DND-41 (cell line): ENCODE results near the gene LRG1.

Source experiments
- ATAC-seq: fragments of 200-7000 bp; cut with Tn5 transposase; 3 replicates; pipeline ENCODE4 v1.9.1; 2021; ENCODE audit warnings: low read depth; ENCODE audit not compliant: insufficient read depth
- DNase-seq: peaks from one replicate; pipeline ENCODE4 v3.0.0-alpha.2; 2020
- H2AFZ ChIP-seq: 2 replicates; pipeline ENCODE4 v1.6.0; 2012; ENCODE audit warnings: low read depth, low read length
- H3K27ac ChIP-seq: 2 replicates; pipeline ENCODE4 v1.5.1; 2012; ENCODE audit warnings: low read length, inconsistent platforms
- H3K27me3 ChIP-seq: fragments of 200-600 bp; sonication (generic); 2 replicates; pipeline ENCODE4 v1.6.0; 2012; ENCODE audit warnings: low read length, mild to moderate bottlenecking, inconsistent platforms; ENCODE audit not compliant: insufficient read depth, poor library complexity
- H3K36me3 ChIP-seq: 2 replicates; pipeline ENCODE4 v1.5.1; 2012; ENCODE audit warnings: low read length, inconsistent platforms; ENCODE audit not compliant: insufficient read depth
- H3K4me1 ChIP-seq: 2 replicates; pipeline ENCODE4 v1.5.1; 2012; ENCODE audit warnings: mild to moderate bottlenecking, low read length; ENCODE audit not compliant: insufficient read depth
- H3K4me2 ChIP-seq: 2 replicates; pipeline ENCODE4 v1.6.0; 2012; ENCODE audit warnings: mild to moderate bottlenecking, moderate library complexity, low read length, inconsistent platforms; ENCODE audit not compliant: insufficient read depth
- H3K4me3 ChIP-seq, 2 experiments: fragments of 200-600 bp in 1 of 2; shearing (Covaris generic) in 1 of 2; 2 replicates each; pipeline ENCODE4 v1.5.1; 2012 to 2016; ENCODE audit warnings: inconsistent platforms in 2 of 2, low read length in 2 of 2, mild to moderate bottlenecking in 2 of 2, low read depth in 1 of 2, moderate library complexity in 1 of 2
- H3K79me2 ChIP-seq: 2 replicates; pipeline ENCODE4 v1.6.0; 2012; ENCODE audit warnings: low read length, inconsistent platforms; ENCODE audit not compliant: insufficient read depth
- H3K9ac ChIP-seq: 2 replicates; pipeline ENCODE4 v1.6.0; 2012; ENCODE audit warnings: low read depth, mild to moderate bottlenecking, inconsistent platforms, low read length, moderate library complexity
- H3K9me3 ChIP-seq: 2 replicates; pipeline ENCODE4 v1.5.1; 2012; ENCODE audit warnings: low read length, moderate library complexity, mild to moderate bottlenecking, inconsistent platforms; ENCODE audit not compliant: insufficient read depth, severe bottlenecking
- H4K20me1 ChIP-seq: 2 replicates; pipeline ENCODE4 v1.6.0; 2012; ENCODE audit warnings: low read length; ENCODE audit not compliant: insufficient read depth
- CTCF ChIP-seq: IDR thresholded peaks from 2 replicates; pipeline ENCODE4 v1.5.1; 2012; ENCODE audit warnings: borderline replicate concordance, low read length, moderate library complexity, mild to moderate bottlenecking; ENCODE audit not compliant: poor library complexity, severe bottlenecking; ENCODE audit errors: extremely low read depth
- EZH2 ChIP-seq: IDR thresholded peaks from 3 replicates; pipeline ENCODE4 v1.6.1; 2012; ENCODE audit warnings: borderline replicate concordance, low read depth, mild to moderate bottlenecking, moderate library complexity, low read length, inconsistent platforms; ENCODE audit not compliant: severe bottlenecking

Gene LRG1, protein sequence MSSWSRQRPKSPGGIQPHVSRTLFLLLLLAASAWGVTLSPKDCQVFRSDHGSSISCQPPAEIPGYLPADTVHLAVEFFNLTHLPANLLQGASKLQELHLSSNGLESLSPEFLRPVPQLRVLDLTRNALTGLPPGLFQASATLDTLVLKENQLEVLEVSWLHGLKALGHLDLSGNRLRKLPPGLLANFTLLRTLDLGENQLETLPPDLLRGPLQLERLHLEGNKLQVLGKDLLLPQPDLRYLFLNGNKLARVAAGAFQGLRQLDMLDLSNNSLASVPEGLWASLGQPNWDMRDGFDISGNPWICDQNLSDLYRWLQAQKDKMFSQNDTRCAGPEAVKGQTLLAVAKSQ

GRCh38 chr19:4539693-4540581 lies at the start of gene LRG1:
TSS of gene LRG1 (minus strand) at chr19:4540036. CDS start at chr19:4540013, 23 bp downstream.
- no peak for DNase-seq
- H3K9ac ChIP-seq, result no peak within 1 kb of the TSS

GRCh38 chr19:4588291-4588761 lies 48.5 kb upstream of the LRG1 start:
- no peak overlapping the region for H3K9ac ChIP-seq

More at GRCh38 chr19:4539693-4540581, at the start of gene LRG1:
- Histone ChIP-seq H3K4me2 (no peak within 1 kb of the TSS), H4K20me1 (no peaks in the 10 kb centered on the region), H3K9me3 (no peaks in the 10 kb centered on the region), H3K27me3 (no peaks in the 10 kb centered on the region), H2AFZ (no peak within 1 kb of the TSS), H3K4me3 (no peak within 1 kb of the TSS), H3K4me1 (no peaks in the 10 kb centered on the region), H3K27ac (no peak within 1 kb of the TSS), H3K36me3 (no peaks in the 10 kb centered on the region), H3K79me2 (no peaks in the 10 kb centered on the region)
- no peak for ATAC-seq
- TF ChIP-seq CTCF (no peak), EZH2 (no peak)

GRCh38 chr19:4587527-4587926 lies 47.7 kb upstream of the LRG1 start:
- H4K20me1 ChIP-seq, result no peaks in the 10 kb centered on the region
- H3K9me3 ChIP-seq, result no peaks in the 10 kb centered on the region
- peaks cover 15% of the 10 kb centered on the region for H3K27me3 ChIP-seq
- H3K79me2 ChIP-seq, result no peaks in the 10 kb centered on the region
- no peak for ATAC-seq
- no peak for TF ChIP-seq EZH2
- no peak for TF ChIP-seq CTCF
- DNase-seq, result no peak
- no peak overlapping the region for H2AFZ ChIP-seq
- no peak overlapping the region for H3K4me3 ChIP-seq
- H3K27ac ChIP-seq, result no peak overlapping the region
- peaks cover 6% of the 10 kb centered on the region for H3K4me1 ChIP-seq
- no peak overlapping the region for H3K9ac ChIP-seq
- H3K36me3 ChIP-seq, result no peaks in the 10 kb centered on the region
- no peak overlapping the region for H3K4me2 ChIP-seq

More at GRCh38 chr19:4588291-4588761, 48.5 kb upstream of the LRG1 start:
- no peak overlapping the region for H3K4me2 ChIP-seq
- H3K79me2 ChIP-seq, result no peaks in the 10 kb centered on the region
- no peak overlapping the region for H2AFZ ChIP-seq
- no peak overlapping the region for H3K27ac ChIP-seq
- no peak for TF ChIP-seq EZH2
- TF ChIP-seq CTCF, result no peak
- ATAC-seq, result no peak
- H4K20me1 ChIP-seq, result no peaks in the 10 kb centered on the region
- peaks cover 9% of the 10 kb centered on the region for H3K27me3 ChIP-seq
- no peaks in the 10 kb centered on the region for H3K9me3 ChIP-seq
- no peaks in the 10 kb centered on the region for H3K36me3 ChIP-seq
- H3K4me1 ChIP-seq, result peaks cover 6% of the 10 kb centered on the region
- no peak overlapping the region for H3K4me3 ChIP-seq
- DNase-seq, result no peak
